Activated T-cell treated with anti-CD3 and anti-CD28 coated beads, Interleukin-2, amount 50 U/mL, for 48 hours (primary cell): ENCODE data around the gene FAM53B.
A peak's percentile ranks its signal among the peaks of the same experiment; 100 is the strongest.

Experiments
- DNase-seq, 2 experiments: peaks; one replicate each; pipeline ENCODE4 v3.0.0-alpha.2; 2020

The FAM53B gene

DNA sequence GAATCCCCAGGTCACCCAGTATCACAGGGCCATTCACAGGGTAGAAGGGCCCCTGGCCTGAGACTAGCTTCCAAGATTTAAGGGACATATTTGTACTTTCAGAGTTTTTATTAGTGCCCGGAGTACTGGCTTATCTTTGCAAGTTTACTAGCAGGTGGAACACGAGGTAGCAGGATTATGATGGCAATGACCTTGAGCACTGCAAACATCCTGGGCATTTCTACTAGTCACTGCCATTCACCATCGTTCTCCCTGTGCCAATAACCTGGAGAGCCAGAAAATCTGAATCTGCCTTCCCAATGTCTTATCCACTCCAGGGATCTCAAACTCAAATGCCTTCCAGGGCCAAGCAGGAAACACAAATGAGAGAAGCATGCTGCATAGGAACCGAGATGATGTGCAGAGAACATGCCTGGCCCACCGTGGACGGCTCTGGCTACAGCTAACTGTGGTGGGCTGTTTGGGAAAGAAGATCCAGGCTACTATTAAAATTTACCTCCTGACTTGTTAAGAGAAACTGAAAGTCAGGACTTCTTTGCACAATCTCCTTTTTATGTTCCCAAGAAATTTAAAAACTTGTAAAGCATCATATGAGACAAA is 16.7 kb downstream of the FAM53B start:
- peak; percentile 10 to 16 for DNase-seq

- DNase-seq: peak in 1 of 2 experiments; percentile 11
Observed at GRCh38 chr10:124725791-124726190, 18.4 kb downstream of the FAM53B start.

- DNase-seq: peak; percentile 14 to 16
Observed at GRCh38 chr10:124725171-124725631, 19.0 kb downstream of the FAM53B start.

GRCh38 chr10:124724279-124725027 is 19.7 kb downstream of the FAM53B start:
- DNase-seq: no peak

DNA sequence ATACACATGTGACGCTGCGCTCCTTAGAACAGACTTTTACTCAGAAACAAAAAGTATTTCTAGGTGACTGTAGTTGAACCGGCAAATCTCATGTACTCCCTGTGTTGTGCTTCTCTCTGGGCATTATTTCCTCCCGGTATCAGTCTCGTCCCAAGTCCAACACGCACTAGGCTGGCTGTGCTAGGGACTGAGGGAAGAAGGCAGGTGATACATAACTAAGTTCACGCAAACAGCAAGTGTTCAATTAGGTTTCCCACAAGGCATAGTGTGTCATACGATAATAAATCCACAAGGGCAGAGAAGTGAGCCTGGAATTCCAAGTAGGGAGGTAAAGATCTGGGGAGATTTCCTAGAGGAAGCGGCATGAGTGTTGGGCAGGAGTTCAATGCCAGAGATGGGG is 20.4 kb downstream of the FAM53B start:
- no peak for DNase-seq

GRCh38 chr10:124722798-124723783 is 21.1 kb downstream of the FAM53B start:
- peak; percentile 75 to 80 for DNase-seq

GRCh38 chr10:124721330-124722045 is 22.7 kb downstream of the FAM53B start:
- peak in 1 of 2 experiments; percentile 42 for DNase-seq

DNA sequence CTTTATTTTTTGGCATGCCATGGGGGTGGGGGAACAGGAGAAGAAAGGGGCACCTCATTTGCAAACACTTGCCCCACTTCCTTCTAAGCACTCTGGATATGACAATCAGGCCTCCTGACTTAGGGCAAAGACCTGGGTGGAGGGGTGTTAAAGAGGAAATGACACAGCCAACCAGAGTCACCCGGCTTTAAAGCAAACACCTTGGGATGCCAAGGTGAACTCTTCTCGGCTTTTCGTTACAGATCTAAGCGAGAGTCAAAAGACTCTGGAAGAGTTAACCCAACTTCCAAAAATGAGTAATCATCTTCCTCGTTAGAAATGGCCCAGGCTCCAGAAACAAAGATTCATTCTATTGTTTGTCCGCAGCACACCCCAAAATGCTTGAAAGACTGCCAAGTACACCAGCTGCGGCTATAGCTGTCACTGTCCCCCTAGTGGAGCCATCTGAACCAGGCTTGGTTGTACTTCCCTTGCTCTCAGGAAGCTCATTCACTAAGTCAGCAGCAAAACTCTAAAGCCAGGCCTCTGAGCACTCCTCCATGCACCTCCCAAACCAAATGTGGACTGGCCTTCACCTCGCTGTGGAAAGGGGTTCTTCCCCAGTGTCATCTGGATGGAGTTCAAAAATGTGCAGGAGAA is 24.8 kb downstream of the FAM53B start:
- peak; percentile 73 to 74 for DNase-seq

- peak; percentile 83 to 85 for DNase-seq
Observed at GRCh38 chr10:124717911-124718741, 26.1 kb downstream of the FAM53B start.

DNA sequence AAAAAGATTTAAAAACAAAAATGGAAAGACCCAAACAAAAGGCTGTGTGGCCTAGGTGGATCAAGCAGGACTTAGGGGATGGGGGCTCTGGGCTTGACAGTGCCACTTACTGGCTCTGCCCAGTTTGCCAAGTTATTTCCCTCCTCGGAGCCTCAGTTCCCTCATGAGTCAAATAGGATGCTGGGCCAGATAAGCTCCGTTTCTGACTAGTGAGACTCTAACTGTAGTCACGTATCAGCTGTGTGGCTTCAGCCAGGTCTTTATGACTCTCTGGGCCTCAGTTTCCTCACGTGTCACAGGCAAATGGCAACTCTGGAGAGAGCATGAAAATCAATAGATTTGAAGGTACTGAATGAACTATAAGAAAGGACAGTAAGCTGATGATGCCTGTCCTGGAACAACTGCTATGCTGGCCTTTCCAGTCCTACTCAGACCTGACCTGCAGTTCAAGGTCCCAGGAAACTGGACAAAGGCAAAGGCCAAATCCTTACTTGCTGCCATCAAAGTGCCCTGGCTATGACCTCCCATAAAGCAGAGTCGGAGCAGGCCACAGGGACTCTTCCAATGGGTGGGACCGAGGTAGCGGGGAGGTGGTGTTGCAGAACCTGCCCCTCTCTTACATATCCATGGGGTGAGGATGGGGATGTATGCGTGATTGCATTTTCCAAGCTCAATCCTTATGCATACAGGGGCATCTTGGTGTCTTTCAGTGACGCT is 27.0 kb downstream of the FAM53B start:
- DNase-seq: peak in 1 of 2 experiments; percentile 37

- no peak for DNase-seq
Observed at GRCh38 chr10:124716369-124716768, 27.8 kb downstream of the FAM53B start.

GRCh38 chr10:124715439-124715838 is 28.7 kb downstream of the FAM53B start:
- DNase-seq: peak in 1 of 2 experiments; percentile 38

- no peak for DNase-seq
Observed at GRCh38 chr10:124713679-124714255, 30.4 kb downstream of the FAM53B start.

- no peak for DNase-seq
Observed at GRCh38 chr10:124712704-124713407, 31.3 kb downstream of the FAM53B start.

DNA sequence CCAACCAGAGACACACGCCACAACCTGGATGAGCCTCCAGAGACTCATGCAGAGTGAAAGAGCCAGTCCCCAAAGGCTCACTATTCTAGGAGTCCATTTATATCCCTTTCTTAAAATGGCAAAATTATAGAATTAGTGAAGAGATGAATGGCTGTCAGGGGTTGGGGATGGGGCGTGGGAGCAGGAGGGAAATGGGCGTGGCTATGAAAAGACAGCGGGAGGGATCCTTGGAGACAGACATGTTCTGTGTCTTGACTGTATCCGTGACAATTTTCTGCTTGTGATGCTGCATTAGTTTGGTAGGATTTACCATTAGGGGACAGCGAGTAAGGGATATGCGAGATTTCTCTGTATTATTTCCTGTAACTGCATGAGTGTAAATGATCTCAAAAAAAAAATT is 33.0 kb downstream of the FAM53B start:
- no peak for DNase-seq

DNA sequence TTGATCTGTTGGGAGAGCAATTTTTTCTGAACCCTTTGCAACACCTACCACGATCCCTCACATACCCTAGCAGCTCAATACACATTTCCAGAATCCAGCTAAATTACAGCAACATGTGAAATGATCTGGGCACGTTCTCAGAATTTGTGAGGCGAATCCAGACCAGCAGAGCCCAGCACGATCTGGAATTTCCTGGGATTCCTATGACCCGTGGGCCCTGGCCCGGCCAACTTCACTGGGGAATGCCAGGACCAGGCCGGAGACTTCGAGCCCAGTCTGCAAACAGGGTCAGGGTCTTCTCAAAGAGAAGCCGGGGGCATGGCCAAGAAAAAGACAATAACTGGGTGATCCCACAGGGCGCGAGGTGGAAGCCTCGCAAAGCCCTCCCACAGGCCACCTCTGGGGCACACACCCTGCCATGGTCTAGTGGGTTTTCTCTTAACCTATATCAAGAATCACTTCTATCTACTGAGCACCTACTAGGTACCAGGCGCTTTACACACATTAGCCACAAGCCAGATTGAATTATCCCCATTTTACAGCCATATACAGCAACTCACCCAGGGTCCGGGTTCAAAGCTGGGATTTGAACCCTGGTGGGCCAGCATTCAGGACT is 33.8 kb downstream of the FAM53B start:
- DNase-seq: no peak

DNA sequence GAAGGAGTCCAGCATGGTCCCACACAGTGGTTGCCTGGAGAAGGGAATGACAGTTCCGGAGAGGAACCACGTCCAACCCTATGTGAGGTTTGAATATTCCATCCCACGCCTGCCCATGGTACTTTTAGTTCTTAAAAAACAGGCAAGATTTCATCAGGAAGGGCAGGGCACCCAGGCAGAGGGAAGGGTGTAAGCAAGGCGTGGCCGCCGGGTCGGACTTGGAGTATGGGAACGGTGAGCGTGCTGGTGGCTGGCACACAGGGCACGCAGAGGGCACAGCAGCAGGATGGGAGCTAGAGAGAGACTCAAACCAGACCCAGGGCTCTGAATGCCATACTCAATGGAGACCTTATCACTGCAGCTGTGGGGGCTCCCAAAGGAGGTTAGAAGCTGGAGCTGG is 34.3 kb downstream of the FAM53B start:
- DNase-seq: no peak

- no peak for DNase-seq
Observed at GRCh38 chr10:124708922-124709520, 35.2 kb downstream of the FAM53B start.
